NB4 (cell line): ENCODE results near the gene AIFM3.

Source experiments
- CTCF ChIP-seq: IDR thresholded peaks from one replicate; pipeline ENCODE4 v1.5.1; 2012; ENCODE audit warnings: low read depth, low read length
- POLR2A ChIP-seq: IDR thresholded peaks from 2 replicates; pipeline ENCODE4 v1.6.1; 2011; ENCODE audit warnings: mild to moderate bottlenecking; ENCODE audit not compliant: insufficient read length; ENCODE audit errors: extremely low read depth

GRCh38 chr22:20956258-20957101 is 10.6 kb upstream of the AIFM3 start:
- TF ChIP-seq CTCF (no peak), POLR2A (no peak)
